Left kidney (tissue), 2 donors: Measurements from ENCODE around the gene C6orf141. TPM values are rescaled to one million over a fixed set of nuclear protein-coding genes. Genes with fewer than 3 reads are reported as not detected.

Experiments
- DNase-seq: peaks from one replicate; pipeline ENCODE4 v3.0.0-alpha.2; 2013
- polyA plus RNA-seq: library from polyadenylated mRNA; unstranded; fragments of 120-200 nt; gene quantifications from one replicate; pipeline ENCODE4 v1.2.1, GENCODE V29; 2013; ENCODE audit not compliant: insufficient read length

Gene C6orf141
- polyA plus RNA-seq, 1 donor: 2.0 TPM

DNA sequence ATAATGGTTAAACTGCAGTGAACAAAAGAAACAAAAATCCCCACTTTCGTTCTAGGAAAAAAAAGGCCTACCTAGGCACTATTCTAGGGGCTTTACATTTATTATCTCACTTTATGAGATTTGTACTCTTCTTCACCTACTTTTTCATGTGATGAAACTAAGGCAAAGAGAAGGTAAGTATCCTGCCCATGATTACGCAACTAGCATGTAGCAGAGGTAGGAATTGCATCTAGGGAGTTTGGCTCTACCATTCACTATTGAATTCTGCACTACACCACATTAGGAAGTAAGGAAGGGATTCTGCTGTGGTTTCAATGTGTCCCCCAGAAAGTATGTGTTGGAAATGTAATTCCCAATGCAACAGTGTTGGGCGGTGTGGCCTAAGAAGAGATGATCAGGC is 11.4 kb upstream of the C6orf141 start:
- no peak for DNase-seq

DNA sequence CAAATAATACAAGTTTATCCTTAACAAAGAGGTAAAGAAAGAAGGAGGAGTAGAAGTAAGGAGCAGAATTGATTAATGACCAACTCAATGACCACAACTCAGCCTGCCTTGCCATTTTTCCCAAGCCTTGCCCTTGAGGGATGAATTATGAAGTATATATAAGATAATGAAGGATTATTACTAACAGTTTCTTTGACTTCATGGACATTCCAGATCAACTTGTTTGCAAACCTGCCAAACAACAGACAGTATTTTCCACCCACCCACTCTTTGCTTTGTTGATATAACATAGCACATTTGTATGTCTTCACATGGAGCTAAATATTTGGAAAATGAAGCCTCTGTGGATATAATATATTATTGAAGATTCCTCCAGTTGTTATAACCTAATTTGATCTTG is 9.9 kb upstream of the C6orf141 start:
- DNase-seq: no peak

DNA sequence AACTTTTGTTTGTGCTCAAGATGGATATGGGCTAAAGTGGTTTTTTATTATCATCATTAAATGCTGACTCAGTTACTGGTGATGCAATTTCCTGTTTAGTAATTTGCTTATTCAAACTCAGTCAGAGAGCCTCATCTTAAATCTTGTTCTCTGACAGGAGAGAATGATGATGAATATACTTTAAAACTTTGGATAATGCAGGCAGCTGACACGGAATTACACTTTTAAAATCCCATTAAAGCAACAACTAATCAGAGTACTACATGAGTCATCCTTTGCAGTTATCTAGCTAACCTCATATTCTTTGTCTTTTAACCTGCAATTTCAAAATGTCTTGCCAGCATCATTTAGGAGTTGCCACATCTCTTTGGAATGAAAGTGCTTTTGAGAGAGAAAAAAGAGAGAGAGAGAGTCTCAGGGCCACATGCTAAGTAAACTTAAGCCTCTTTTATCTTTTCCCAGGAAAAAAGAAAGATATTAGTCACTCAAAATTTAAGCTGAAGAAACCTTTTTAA is 9.2 kb upstream of the C6orf141 start:
- DNase-seq: no peak

DNA sequence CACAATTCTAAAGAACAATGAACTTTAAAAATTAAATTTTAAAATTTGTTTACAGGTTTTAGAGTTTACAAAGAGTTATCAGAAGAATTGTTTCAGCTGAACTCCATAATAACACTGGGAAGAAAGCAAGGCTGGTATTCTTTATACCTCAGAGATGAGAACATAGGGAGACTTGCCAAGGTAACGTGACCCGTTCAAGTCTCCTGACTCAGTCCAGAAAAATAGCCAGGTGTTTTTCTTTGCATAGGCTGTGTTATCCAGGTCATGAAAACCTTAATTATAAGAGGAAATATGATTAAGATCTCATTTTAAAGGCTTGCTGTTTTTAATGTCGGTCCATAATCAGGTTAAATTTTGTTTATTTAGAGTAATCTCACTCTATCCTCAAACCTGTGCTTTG is 8.5 kb upstream of the C6orf141 start:
- no peak for DNase-seq

DNA sequence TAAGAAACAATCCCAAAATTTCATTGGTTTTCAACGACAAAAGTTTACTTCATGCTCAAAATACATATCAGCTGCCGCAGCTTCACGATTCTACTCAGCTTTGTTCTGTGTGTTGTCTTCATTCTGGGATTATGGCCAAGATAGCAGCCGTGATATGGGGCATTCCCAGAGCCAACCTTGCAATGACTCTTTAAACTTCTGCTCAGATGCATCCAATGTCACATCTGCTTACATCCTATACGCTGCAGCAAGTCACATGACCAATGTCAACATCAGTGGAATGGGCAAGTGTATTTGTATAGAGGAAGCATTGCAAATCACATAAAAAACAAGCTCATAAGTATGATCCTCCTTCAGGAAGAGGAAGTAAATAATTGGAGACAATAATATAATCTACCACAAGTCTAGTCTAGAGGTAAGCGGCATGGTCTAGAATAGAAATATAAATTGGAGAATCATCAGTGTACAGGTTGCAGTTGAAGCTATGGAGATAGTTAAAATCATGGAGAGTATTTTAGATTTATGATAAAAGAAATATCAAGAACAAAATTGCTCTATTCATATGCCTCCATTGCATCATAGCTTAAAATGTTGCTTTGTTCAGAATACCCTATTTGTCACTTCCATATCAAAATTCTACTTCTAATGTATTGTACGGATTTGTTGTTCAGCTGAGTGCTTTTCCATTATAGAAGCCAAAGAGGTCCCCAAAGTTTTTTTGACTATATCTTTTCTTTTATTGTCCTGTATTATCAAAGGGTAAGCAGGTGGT is 7.2 kb upstream of the C6orf141 start:
- no peak for DNase-seq

DNA sequence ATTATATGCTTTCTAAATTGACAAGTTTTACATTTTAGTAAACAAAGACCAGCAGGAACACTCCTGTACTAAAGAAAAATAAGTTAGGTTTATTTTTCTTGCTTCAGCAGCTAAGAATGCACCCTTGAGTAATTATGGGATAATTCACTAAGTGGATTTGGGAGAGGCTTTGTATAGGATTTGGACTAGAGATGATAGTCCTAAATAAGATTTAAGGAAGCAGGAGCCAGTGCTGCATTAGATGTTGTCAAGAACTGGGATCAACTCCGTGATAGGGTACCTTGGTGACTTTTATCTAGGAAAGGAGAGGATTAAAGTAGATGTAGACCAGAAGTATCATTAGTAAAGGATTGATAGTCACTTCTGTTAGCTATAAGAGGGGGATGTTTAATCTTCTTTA is 4.1 kb upstream of the C6orf141 start:
- DNase-seq: no peak

DNA sequence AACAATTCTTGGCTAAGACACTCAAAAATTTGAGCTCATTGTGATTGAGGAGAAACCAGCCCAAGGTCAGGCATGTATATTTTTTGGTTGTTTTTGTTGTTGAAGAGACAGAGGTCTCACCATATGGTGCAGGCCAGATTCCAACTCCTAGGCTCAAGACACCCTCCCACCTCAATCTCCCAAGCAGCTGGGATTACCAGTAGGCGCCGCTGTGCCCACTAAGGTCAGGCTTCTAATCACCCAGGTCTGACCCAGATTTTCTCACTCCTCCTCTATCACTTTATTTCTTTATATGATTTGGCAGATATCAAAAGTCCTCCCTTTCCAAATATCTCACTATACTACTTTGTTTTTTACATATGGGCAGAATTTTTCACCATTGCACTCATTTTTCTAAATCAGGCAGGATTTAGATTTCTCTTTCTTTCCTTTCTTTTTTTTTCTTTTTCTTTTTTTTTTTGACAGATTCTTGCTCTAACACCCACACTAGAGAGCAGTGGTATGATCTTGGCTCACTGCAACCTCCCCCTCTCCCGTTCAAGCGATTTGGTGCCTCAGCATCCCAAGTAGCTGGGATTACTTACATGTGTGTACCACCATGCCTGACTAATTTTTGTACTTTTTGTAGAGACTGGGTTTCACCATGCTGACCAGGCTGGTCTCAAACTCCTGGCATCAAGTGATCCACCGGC is 1.7 kb upstream of the C6orf141 start:
- DNase-seq: no peak

DNA sequence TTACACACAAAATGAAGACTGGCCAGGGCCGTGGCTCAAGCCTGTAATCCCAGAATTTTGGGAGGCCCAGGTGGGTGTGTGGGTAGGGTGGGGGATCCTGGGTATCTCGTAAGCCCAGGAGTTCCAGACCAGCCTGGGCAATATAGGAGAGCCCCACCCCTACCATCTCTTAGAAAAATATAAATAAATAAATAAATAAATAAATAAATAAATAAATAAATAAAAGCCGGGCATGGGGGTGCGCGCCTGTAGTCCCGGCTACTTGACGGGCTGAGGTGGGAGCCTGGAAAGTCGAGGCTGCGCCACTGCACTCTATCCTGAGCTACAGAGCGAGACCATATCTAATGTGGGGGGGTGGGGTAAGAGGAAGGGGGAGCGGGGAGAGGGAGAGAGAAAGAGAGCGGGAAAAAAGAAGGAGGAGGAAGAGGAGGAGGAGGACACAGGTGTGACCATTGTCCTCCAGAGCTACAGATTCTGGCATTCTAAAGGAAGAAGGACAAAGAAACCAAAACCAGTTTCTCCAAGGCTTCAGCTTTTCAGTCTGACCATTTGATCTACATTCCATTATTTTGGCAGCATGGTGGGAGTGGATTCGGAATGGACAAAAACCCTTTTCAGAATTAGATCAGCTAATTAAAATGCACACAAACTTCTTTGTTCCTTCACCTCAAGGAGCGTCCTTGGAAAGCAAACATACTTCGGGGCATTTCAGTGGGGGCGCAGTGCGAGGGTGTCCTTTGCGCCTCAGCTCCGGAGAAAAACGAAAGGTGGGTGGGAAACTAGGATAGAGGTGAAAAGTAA is 577 bp upstream of the C6orf141 start:
- peak; percentile 6 for DNase-seq

DNA sequence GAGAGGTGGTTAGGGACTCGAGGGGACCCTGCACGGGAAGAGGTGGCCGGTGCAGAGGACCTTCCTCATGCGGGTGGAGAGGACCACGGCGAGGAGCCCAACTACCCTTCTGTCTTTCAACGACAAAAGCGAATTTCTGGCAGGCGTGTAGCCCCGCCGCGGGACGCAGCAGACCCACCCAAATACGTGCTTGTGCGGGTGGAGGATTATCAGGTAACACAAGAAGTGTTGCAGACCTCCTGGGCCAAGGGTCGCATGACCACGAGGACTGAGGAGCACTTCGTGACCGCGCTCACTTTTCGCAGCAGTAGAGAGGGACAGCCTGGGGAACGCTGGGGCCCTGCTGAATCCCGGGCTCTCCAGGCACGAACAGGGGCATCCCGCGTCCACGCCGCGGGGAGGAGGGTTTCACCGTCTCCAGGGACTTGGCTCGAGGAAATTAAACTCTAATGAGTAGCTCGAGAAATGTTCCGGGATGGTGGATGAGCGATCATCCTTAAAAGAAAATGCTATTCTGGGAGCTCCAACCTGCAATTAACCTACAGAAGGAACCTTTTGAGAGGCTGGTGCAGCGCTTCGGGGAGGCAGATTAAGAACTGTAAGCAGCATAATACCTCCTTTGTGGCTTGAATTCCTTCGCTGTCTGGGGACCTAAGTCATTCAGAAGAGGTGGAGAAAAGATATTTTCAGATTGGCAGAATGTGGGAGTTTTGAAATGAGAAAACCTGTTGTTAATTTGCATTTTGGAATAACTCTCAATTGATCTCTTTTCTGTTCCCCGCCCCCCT is 804 bp downstream of the C6orf141 start:
- peak; percentile 12 for DNase-seq

DNA sequence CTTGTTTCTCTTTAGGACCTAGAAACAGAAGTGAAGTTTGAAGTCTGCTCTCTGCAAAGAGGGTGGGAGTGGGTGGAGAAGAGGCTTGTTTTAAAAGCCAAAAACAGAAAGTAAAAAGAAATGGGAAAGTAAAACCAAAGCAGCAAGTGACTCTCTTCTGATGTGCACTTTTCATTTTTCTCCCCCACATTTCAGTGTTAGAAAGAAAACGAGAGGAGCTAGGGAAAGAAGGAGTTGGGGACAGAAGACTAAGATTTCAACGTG is 1.3 kb downstream of the C6orf141 start:
- no peak for DNase-seq

DNA sequence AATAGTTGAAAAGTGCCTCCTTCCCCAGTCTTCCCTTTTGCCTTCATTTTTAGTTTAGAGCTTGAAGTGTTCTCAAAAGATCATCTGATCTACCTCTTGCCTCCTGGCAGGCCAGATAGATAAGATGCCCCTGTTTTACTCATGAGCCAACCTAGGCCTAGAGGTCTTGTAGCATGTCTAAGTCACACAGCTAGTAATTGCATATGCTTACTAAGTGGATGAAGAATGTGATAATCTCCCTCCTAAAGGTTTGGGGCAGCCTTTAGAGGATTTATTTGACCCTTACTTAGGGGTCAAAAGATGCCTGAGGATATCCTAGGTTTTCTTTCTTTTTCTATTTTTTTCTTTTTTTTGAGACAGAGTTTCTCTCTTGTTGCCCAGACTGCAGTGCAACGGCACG is 2.1 kb downstream of the C6orf141 start:
- DNase-seq: no peak

DNA sequence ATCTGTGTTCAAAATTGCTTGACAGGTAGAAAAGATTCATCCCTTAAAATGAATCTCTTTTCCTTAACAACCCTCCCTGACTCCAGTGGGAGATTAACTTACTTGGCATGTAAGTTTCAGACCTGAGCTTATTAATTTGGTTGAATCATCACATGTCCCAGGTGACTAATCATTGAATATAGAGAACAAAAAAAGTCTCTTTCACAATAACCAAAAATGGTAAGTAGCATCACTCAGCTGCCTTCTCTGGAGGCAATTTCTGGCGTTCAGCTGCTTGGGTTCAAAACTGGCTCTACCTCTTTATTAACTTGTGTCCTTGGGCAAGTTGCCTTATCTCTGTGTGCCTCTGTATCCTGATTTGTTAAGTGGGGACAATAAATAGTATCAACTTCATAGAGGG is 2.9 kb downstream of the C6orf141 start:
- DNase-seq: no peak

DNA sequence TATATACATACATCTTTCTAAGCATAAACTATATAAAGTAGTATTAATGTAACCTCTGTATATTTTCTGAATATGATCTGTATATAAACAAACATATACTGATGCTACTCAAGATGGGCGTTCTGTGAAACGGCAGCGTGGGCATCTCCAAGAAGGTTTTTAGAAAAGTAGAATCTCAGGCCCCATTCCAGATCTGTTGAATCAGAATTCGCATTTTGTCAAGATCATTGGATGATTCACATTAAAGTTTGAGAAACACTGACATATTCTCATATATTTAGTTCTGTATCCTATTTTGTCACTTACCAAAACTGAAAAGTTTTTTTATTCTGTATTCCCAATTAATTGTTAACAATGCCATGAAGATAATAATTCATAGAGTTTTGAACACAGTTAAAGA is 5.5 kb downstream of the C6orf141 start:
- no peak for DNase-seq

DNA sequence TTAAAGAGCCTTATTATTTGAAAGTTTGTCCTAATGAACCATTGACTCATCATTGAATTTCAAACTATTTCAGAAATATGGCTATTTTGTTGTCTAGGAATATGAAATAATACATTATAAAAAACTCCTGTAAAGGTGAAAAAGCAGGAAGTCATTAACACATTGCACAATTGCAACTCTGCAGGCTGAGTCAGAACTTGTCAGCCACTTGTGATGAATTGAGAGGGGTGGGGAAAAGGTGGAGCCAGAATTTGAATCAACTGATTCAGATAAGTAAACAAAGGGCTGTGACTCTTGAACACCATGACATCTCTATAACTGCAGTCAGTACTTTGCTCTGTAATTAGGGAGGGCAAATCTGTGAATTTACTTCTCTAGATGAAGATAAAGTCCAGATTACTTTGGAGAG is 6.0 kb downstream of the C6orf141 start:
- DNase-seq: no peak

DNA sequence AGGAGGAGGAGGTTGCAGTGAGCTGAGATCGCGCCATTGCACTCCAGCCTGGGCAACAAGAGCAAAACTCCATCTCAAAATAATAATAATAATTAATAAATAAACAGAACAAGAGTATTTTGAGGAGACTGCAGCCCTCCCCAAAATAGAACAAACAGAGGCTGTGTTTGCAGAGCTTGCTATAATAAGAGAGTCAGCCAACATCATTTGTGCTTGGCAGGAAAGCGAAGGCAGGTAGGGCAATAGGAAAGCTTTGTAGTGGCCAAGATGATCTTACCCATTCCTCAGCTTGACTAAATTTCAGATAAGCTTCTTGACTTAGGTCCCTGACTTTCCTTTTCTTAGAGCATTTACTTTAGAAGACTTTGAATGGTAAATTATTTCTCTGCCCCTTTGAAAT is 6.7 kb downstream of the C6orf141 start:
- no peak for DNase-seq

DNA sequence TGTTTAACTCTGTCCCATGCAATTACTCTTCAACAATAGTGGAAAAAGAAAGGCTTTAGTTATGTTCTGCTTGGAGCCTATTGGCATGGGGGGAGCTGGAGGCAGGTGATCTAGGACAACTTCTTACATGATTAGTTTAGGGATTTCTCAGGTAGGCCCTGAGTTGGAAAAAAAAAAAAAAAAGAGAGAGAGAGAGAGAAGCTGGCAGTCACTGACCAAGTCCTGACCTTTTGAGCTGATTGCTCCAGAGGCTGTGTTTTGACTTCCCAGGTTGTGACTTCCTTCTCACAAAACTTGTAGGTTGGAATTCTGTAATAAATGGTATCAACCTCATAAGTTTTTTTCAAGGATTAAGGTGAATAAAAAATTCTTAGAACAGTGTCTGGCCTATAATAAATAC is 7.8 kb downstream of the C6orf141 start:
- no peak for DNase-seq

DNA sequence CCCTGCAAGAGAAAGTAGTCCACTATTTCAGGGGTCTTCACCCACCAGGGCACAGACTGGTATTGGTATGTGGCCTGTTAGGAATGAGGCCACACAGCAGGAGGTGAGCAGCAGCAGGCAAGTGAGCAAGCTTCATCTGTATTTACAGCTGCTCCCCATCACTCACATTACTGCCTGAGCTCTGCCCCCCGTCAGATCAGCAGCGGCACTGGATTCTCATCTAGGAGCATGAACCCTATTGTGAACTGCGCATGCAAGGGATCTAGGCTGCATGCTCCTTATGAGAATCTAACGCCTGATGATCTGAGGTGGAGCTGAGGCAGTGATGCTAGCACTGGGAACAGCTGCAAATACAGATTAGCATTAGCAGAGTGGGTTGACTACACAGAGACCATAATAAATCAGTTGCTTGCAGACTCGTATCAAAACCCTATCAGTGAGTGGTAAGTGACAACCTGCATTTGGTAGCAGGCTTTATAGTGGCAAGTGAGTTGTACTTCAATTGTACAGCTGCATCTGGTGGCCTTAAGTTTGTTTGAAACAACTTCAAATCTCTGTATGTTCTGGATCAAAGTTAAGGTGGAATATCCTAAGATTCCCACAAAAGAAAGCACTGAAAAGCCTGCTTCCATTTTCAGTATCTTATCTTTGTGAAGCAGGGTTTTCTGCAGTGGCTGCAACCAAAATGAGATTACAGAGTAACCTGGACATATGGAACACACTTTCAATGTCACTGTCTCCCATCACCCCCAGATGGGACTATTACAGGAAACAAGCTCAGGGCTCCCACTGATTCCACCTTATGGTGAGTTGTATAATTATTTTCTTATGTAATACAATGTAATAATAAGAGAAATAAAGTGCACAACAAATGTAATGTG is 12.8 kb downstream of the C6orf141 start:
- DNase-seq: no peak

DNA sequence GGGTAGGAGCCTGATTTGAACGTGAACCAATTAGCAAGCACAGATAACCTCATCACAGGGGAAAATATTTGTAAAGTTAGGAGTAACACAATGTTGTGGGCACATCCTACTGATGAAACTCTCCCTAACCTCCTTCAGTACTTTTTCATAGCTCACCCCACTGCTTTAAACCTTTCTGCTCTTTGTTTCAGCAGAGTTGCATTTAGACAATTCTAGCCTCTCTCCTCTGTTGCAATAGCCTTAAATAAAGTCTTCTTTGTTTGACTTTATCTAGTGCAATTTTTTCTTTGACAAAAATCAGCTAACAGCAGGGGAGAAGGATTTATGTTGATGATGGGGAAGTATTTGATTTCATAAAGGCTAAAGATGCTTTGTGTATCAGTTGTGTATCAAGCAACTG is 14.1 kb downstream of the C6orf141 start:
- DNase-seq: no peak

DNA sequence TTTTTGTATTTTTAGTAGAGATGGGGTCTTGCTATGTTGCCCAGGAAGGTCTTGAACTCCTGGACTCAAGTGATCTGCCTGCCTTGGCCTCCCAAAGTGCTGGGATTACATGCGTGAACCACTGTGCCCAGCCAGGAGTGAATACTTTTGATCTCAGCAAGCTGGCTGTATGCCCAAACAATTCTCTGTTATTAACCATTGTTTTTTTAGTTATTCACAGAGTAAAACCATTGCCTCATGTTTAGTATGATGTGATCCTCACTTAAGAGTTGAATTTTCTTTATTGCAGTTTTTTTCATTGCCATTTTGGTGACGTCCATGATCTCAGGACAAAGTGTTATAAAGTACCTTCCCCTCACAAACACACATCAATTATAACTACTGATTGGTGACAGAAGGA is 14.8 kb downstream of the C6orf141 start:
- no peak for DNase-seq

DNA sequence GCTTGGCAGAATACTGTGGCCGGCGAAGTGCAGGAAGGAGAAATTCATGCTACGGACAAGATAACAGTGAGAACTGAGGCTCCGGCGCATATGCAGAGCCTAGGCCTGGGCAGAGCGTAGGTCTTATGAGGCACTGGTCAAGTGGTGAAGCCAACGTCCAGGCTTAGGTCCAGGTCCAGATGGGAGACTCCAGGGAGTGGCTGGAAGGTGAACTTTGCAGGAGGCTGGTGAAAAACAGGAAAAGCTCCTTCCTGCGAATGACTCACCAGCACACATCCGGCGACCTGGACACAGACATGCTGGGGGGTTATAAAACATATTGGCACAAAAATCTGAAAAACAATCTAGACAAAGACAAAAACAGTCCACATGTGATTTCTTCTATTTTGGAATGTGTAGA is 15.4 kb downstream of the C6orf141 start:
- DNase-seq: no peak

DNA sequence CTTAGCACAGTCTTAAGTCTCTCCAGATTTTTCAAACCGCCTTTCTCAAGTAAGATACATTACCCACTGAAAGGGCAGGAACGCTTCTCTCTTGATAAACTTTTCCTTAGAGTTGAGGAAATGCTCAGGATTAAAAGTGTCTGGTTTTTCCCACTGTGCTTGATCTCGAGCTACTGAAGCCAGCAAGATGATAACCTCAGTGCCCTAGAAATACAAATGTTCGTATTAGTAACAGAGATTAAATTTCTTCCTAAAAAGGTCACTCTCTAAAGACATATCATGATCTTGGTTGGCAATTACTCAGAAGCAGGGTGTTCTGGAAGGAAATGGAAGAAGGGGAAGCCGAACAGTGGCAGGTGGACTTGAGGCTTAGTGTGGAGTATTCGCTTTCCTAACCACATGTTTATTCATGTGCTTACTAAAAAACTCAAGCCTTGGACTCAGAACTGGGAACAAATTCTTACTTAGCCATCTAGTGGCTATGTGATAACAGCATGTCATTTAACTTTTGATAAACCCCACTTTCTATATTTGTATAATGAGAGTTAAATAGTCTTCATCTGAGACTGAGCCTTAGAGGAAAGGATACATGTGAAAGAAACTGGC is 20.1 kb downstream of the C6orf141 start:
- DNase-seq: no peak
